Kidney (tissue), 14 donors: ENCODE data around the gene SUB1. TPM values are rescaled to one million over a fixed set of nuclear protein-coding genes. Genes with fewer than 3 reads are reported as not detected.

Experiments used
- DNase-seq, 5 donors: peaks; one replicate each; pipeline ENCODE4 v3.0.0-alpha.2; 2013 to 2020
- FAIRE-seq: peaks from 2 replicates; lab custom pipeline; 2012; peaks lifted over from hg19 to GRCh38; lab: Jason Lieb, UNC
- H3K27ac ChIP-seq, 2 donors: one replicate each; pipeline ENCODE4 v1.7.0; 2013; ENCODE audit warnings: low read depth in 2 of 2, low read length in 2 of 2, inconsistent platforms in 1 of 2
- H3K27me3 ChIP-seq: one replicate; pipeline ENCODE4 v1.7.1; 2013; ENCODE audit warnings: low read length, inconsistent platforms; ENCODE audit not compliant: control insufficient read depth, insufficient read depth
- H3K36me3 ChIP-seq, 3 donors: one replicate each; pipeline versions ENCODE4 v1.7.0 to v1.7.1; 2013; ENCODE audit warnings: low read length in 3 of 3, control low read depth in 1 of 3, inconsistent platforms in 1 of 3; ENCODE audit not compliant: insufficient read depth in 3 of 3, control insufficient read depth in 2 of 3
- H3K4me1 ChIP-seq, 3 donors: one replicate each; pipeline versions ENCODE4 v1.7.0 to v1.7.1; 2013; ENCODE audit warnings: low read length in 3 of 3, inconsistent platforms in 1 of 3, low read depth in 1 of 3; ENCODE audit not compliant: control insufficient read depth in 2 of 3, insufficient read depth in 2 of 3
- H3K4me3 ChIP-seq, 3 donors: one replicate each; pipeline versions ENCODE4 v1.7.0 to v1.8.1; 2013; ENCODE audit warnings: low read length in 3 of 3, control low read depth in 1 of 3, inconsistent platforms in 1 of 3
- H3K9ac ChIP-seq, 3 donors: one replicate each; pipeline versions ENCODE4 v1.7.0 to v1.7.1; 2013; ENCODE audit warnings: low read length in 3 of 3, control low read depth in 1 of 3, inconsistent platforms in 1 of 3
- H3K9me3 ChIP-seq, 3 donors: one replicate each; pipeline versions ENCODE4 v1.7.0 to v1.7.1; 2013; ENCODE audit warnings: low read length in 3 of 3, control low read depth in 1 of 3, inconsistent platforms in 1 of 3; ENCODE audit not compliant: control insufficient read depth in 2 of 3, insufficient read depth in 1 of 3
- intact Hi-C: fragments of 100-400 bp; cut with DNase I; formaldehyde crosslinking; loops from one replicate; pipeline ENCODE4 v1.11.1; 2022
- polyA plus RNA-seq: library from polyadenylated mRNA; stranded (reverse); fragments of 350-450 nt; fragmentation: Illumina TruSeq; extraction: RNeasy Lipid Tissue Mini Kit (QIAGEN cat#74804); gene quantifications from one replicate; pipeline ENCODE4 v1.2.3, GENCODE V29; 2014; ENCODE audit warnings: low read depth, low replicate concordance; ENCODE audit not compliant: insufficient read depth
- total RNA-seq: library from RNA; stranded (reverse); fragmentation: NEBNext Ultra II Directional; extraction: Animal tissue kit (Norgen Biotek cat#: 25700); gene quantifications from one replicate; pipeline ENCODE4 v1.2.1, GENCODE V29; 2021
- TF ChIP-seq, protein P1 (sequence below): IDR thresholded peaks from 3 replicates; pipeline ENCODE4 v1.5.1; 2012; ENCODE audit warnings: mild to moderate bottlenecking, moderate library complexity, borderline replicate concordance; ENCODE audit not compliant: insufficient read depth; ENCODE audit errors: extremely low read depth
- donor health status: control.
- donor health status: control.
- donor health status: control.
- donor health status: control.
- donor health status: control.
- donor health status: DM: yes; HTN: yes; CAD: no.
- donor health status: Normal renal cell carcinoma (clear cell type).

The SUB1 gene
- total and polyA plus RNA-seq, 2 donors from 2014 or later, result 167 to 292 TPM

DNA sequence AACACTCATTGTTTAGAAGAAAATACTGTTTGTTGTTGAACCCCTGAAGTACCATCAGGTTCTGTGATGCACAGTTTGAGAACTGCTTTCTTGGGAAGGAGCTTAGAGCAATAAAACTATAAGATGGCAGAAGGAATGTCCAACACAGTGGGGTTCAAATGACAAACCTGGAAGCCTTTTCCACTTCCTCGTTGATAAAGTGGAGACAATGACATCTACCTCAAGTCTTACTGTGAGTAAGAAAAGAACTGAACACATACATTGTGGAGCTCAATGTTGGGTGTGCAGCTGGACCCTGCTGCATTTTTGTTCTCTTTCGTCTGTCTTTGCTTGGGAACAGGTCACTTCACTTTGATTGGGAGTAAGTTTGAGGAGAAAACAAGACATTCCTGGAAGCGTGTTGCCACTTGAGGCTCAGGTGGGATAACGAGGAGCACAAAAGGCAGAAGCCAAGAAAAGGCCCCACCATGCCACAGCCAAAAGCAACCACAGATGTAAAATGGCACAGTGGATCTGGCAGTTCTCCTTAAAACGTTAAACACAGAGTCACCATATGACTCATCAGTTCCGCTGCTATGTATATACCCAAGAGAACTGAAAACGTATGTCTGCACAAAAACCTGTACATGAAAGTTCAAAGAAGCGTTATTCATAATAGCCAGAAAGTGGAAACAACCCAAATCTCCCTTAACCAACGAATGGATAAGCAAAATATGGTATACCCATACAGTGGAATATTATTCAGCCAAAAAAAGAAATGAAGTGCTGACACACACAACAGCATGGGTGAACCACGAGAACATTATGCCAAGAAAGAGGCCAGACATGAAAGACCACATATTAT lies 42.9 kb upstream of the SUB1 start:
- no peaks in the 10 kb centered on the region for H3K4me1 ChIP-seq
- no peak overlapping the region for H3K9ac ChIP-seq
- H3K9me3 ChIP-seq, result no peaks in the 10 kb centered on the region
- H3K36me3 ChIP-seq, result no peaks in the 10 kb centered on the region
- no peak for DNase-seq
- H3K4me3 ChIP-seq, result no peak overlapping the region
- intact Hi-C loops, result no loop called here
- TF ChIP-seq, protein P1, sequence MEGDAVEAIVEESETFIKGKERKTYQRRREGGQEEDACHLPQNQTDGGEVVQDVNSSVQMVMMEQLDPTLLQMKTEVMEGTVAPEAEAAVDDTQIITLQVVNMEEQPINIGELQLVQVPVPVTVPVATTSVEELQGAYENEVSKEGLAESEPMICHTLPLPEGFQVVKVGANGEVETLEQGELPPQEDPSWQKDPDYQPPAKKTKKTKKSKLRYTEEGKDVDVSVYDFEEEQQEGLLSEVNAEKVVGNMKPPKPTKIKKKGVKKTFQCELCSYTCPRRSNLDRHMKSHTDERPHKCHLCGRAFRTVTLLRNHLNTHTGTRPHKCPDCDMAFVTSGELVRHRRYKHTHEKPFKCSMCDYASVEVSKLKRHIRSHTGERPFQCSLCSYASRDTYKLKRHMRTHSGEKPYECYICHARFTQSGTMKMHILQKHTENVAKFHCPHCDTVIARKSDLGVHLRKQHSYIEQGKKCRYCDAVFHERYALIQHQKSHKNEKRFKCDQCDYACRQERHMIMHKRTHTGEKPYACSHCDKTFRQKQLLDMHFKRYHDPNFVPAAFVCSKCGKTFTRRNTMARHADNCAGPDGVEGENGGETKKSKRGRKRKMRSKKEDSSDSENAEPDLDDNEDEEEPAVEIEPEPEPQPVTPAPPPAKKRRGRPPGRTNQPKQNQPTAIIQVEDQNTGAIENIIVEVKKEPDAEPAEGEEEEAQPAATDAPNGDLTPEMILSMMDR, result no peak
- H3K27me3 ChIP-seq, result no peaks in the 10 kb centered on the region
- H3K27ac ChIP-seq, result no peak overlapping the region
- FAIRE-seq, result no peak

GRCh38 chr5:32543291-32543690 lies 42.1 kb upstream of the SUB1 start:
- no peak overlapping the region for H3K27ac ChIP-seq
- intact Hi-C loops, result no loop called here
- FAIRE-seq (no peak), DNase-seq (no peak)
- no peaks in the 10 kb centered on the region for H3K4me1 ChIP-seq
- TF ChIP-seq, protein P1, result no peak
- H3K9me3 ChIP-seq, result no peaks in the 10 kb centered on the region
- no peak overlapping the region for H3K9ac ChIP-seq
- no peak overlapping the region for H3K4me3 ChIP-seq
- no peaks in the 10 kb centered on the region for H3K27me3 ChIP-seq
- no peaks in the 10 kb centered on the region for H3K36me3 ChIP-seq

- H3K9ac ChIP-seq, result no peak overlapping the region
- no peaks in the 10 kb centered on the region for H3K4me1 ChIP-seq
- H3K27me3 ChIP-seq, result no peaks in the 10 kb centered on the region
- H3K9me3 ChIP-seq, result no peaks in the 10 kb centered on the region
- no peak overlapping the region for H3K27ac ChIP-seq
- no peak for DNase-seq
- no peaks in the 10 kb centered on the region for H3K36me3 ChIP-seq
- FAIRE-seq, result no peak
- TF ChIP-seq, protein P1, result no peak
- intact Hi-C loops, result no loop called here
- no peak overlapping the region for H3K4me3 ChIP-seq
Measured at GRCh38 chr5:32545102-32545800, 40.1 kb upstream of the SUB1 start.
